AG08396 (cell line): ENCODE measurements around the gene B3GNT2.

Experiments
- DNase-seq: peaks from one replicate; pipeline ENCODE4 v3.0.0; 2012; ENCODE audit warnings: low spot score, mixed read lengths

The B3GNT2 gene

DNA sequence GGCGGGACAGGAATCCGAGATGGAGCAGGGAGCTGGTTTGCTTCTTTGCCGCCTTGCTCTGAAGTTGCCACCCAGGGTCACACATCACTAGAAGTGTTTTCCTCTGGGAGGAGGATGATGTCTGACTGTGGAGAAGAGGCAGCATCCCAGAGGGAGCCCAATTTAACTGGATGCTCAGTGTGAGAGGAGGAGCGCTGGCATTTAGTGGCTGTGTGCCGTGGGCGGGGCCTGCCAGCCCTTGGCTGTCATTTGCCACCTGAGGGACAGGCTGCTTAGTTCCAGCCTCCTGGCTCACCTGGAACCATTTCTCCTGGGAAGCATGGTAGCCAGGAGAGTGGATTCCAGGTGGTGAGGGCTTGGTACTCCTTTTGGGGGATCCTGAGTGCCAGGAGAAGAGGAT lies 9.6 kb downstream of the B3GNT2 start:
- DNase-seq: no peak

- no peak for DNase-seq
These were observed 10.1 kb downstream of the B3GNT2 start for GRCh38 chr2:62206024-62206423.

- no peak for DNase-seq
These were observed 11.6 kb downstream of the B3GNT2 start for GRCh38 chr2:62207491-62207890.

GRCh38 chr2:62208074-62208757 lies 12.3 kb downstream of the B3GNT2 start:
- DNase-seq: no peak

DNA sequence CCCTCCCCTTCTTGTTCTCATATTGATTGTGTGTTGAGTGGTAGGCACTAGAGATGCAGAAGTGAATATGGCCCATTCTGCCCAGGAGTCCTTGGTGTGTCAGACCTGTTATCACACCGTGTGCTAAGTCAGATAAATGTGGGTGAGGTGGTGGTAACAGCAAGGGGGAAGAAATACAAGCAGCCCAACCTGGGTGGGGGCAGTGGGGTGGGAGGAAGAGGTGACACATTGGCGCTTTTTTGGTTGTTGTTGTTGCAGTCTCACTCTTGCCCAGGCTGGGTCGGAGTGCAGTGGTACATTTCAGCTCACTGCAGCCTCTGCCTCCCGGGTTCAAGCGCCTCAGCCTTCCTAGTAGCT lies 12.8 kb downstream of the B3GNT2 start:
- no peak for DNase-seq

DNA sequence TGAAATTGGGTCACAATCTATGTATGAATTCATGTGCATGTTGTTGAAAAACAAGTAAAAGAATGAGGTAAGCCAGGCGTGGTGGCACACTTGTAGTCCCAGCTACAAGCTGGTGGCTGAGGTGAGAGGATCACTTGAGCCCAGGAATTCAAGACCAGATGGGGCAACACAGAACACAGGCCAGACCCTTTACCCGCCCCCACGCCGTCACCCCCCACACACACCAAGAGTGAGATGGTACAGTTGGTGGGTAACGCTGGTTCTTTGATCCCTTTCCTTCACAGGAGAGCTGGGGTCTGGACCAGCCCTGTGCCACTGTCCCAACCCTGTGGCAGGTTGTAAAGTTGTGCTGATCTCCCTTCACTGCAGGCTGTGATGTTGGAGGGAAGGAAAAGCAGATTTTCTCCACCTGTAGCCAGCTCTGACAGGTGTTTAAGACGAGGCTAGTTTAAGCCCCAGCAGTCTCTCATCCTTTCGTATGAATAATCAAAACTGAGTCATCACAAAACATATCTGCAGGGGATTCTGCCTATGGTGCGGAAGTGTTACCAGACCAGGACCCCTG lies 13.6 kb downstream of the B3GNT2 start:
- DNase-seq: no peak

DNA sequence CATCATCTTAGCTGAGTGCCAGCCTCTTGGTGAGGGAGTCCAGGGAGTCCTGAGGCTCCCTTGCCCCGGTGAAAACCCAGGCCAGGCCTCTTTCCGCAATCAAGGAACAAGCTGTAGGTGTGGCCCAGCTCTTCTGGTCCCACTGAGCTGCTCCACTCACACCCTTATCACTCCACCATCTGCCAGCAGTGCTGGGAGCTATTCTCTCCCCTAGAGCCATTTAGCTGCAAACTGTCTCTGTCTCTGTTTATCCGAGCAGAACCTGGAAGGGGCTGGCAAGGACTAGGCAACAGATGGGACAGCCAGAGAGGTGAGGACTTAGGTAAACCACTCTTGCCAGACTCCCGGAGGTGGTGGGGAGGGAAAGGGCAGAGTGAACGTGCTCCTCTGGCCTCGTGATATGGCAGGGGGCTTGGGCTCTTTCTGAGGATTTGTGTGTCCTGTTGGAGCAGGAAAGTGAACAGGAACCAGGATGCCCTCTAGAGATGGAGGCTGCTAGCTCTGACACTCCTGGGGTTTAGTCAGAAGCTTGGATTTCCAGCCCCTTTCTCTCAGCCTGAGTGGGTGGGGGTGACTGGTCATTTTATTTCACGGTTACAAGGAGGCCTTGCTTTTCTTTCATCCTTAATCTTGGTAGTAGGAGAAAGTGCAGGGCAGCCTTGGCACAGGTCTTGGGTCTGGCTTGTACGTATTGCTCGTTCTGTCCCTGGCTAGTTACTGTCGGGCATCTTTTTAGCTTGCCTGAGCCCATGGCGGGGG lies 19.6 kb downstream of the B3GNT2 start:
- no peak for DNase-seq

GRCh38 chr2:62216113-62216512 lies 20.2 kb downstream of the B3GNT2 start:
- DNase-seq: no peak

- DNase-seq: peak; percentile 67
These were observed 20.7 kb downstream of the B3GNT2 start for GRCh38 chr2:62216616-62217015.

DNA sequence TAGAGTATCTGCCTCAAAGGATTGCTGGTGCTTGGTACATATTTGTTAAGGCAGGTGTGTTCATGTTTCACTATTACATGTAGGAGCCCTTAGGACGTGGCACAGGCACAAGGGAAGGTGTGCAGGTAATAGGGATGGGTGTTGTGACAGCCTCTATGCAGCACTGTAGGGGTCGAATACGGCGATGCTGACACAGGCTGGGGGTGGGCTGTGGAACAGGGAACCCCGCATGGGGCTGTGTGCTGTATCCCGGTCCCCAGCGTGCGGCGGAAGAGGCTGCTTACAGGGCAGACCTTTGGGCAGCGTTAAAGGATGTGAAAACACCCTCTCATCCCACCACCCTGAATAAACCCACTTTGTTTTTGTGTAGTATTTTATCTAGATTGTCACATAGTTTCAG lies 21.5 kb downstream of the B3GNT2 start:
- no peak for DNase-seq

DNA sequence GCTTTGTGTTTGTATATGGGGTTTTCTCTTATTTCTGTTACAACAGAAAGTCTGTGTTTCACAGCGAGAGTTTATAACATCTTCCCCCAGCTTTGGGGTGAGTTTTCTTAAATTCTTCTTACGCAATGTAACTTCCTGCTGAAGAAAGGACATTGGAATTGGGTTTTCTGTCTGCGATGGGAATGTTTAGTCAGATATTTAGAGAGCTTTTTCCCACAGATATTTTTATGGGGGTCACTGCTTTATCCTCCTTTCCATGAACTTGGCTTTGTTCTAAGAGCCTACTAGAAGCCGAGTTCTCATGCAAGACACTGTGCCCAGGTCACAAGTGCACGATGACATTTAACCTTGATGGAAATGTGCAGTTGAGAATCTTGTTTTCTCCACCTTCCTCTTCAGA lies 22.1 kb downstream of the B3GNT2 start:
- peak; percentile 41 for DNase-seq

GRCh38 chr2:62219407-62220159 lies 23.7 kb downstream of the B3GNT2 start:
- no peak for DNase-seq

GRCh38 chr2:62221141-62221540 lies 25.2 kb downstream of the B3GNT2 start:
- DNase-seq: no peak

GRCh38 chr2:62222171-62222570 lies 26.3 kb downstream of the B3GNT2 start:
- DNase-seq: no peak

DNA sequence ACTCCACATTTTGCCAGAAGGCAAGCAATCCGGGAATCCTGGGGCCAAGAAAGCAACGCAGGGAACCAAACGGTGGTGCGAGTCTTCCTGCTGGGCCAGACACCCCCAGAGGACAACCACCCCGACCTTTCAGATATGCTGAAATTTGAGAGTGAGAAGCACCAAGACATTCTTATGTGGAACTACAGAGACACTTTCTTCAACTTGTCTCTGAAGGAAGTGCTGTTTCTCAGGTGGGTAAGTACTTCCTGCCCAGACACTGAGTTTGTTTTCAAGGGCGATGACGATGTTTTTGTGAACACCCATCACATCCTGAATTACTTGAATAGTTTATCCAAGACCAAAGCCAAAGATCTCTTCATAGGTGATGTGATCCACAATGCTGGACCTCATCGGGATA lies 26.8 kb downstream of the B3GNT2 start:
- no peak for DNase-seq

GRCh38 chr2:62224976-62225375 lies 29.1 kb downstream of the B3GNT2 start:
- DNase-seq: no peak

- DNase-seq: no peak
These were observed 31.6 kb downstream of the B3GNT2 start for GRCh38 chr2:62227386-62228075.

DNA sequence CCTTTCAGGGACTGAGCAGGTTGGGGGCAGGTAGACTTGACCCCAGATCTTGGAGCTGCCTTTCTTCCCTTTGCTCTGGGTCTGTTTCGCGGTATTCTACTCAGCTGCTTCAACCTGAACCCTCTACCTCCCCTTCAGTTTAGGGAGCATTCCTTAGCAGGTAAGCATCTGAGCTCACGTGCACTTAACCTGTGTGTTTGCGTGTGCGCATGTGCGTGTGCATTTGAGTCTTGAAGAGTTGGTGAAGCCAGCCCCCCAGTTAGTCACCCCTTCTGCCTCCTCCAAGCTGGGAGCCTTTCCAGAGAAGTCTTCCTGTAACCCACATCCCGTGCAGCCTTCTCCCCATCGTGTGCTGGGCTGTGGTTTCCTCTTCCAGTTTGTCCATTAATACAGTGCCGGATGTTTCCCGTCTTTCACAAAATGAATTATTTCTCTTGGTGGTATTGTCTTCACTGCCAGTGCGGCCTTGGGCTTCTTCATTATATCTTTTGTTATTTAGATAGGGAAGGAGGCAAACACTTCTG lies 33.2 kb downstream of the B3GNT2 start:
- DNase-seq: no peak

DNA sequence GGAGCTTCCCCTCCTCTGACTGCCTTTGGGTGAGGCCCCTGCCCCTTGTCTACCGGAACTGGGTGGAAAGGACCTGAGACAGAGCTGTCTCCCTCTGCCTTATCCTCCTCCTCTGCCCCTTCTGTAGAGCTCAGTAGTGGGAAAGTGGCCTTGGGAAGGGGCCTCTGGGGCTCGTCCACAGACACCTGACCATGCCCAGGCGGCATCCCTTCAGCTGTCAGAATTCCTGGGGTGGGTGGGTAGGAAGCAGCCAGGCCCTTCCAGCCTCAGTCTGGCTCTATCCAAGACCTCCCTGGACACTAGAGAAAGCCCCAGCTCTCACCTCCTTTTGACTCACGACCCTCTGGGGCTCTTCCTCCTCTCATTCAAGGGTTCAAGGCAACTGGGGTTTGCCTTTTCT lies 35.6 kb downstream of the B3GNT2 start:
- no peak for DNase-seq

- no peak for DNase-seq
These were observed 39.1 kb downstream of the B3GNT2 start for GRCh38 chr2:62234755-62235655.

- no peak for DNase-seq
These were observed 40.6 kb downstream of the B3GNT2 start for GRCh38 chr2:62236499-62236898.
